Left renal pelvis (tissue), 4 donors: ENCODE data around the gene TJAP1. TPM values are rescaled to one million over a fixed set of nuclear protein-coding genes. Genes with fewer than 3 reads are reported as not detected.
"Not testable (repeated sequence)": the region's sequence is repeated elsewhere in the genome, so short reads cannot be mapped to it uniquely, and the experiment has no call there.

Experiments
- DNase-seq, 4 donors: peaks; one replicate each; pipeline ENCODE4 v3.0.0-alpha.2; 2013; ENCODE audit warnings: low read depth in 4 of 4, low spot score in 3 of 4
- polyA plus RNA-seq, 4 donors: library from polyadenylated mRNA; unstranded; fragments of 120-200 nt; gene quantifications; one replicate each; pipeline ENCODE4 v1.2.1, GENCODE V29; 2013; ENCODE audit not compliant: insufficient read length in 4 of 4

The TJAP1 gene
- polyA plus RNA-seq, 4 donors, result 26.5 to 46.5 (median 33.3) TPM

- DNase-seq, result no peak
These were observed 25.4 kb upstream of the TJAP1 start for GRCh38 chr6:43451939-43452338.

DNA sequence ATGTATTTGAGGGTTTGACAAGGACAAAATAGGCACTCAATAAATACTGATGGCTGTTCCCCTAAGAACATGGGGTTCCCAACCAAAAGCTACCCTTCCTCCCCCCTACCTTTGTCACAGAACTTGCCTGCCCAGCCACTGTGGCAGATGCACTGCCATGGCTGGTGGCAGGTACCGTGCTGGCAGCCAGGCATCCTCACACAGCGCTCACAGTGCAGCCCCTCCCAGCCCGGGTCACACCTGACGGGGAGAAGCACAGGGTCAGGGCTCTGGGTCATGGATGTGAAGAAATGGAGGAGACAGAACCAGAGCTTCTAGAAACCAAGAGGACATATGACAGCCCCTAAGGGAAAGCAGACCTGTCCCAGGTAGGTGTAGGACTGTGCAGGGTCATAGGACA is 24.5 kb upstream of the TJAP1 start:
- no peak for DNase-seq

DNA sequence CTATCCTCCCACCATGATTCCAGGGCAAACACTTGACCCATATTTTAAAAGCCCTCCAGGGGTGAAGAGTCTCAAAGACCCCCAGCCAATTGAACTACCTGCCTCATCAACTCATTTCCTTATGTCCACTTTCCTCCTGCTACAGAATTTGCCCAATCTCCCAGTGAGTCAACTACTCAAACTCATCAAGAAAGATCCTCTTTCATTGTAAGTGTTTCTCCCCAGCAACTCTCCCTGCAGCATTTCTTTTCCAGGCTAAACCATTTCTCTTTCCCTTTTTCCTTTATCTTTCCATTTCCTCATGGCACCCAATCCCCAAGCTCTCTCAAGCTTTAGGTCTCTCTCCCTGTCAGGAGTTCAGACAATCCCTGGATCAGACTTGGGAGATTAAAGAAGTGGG is 23.5 kb upstream of the TJAP1 start:
- no peak for DNase-seq

DNA sequence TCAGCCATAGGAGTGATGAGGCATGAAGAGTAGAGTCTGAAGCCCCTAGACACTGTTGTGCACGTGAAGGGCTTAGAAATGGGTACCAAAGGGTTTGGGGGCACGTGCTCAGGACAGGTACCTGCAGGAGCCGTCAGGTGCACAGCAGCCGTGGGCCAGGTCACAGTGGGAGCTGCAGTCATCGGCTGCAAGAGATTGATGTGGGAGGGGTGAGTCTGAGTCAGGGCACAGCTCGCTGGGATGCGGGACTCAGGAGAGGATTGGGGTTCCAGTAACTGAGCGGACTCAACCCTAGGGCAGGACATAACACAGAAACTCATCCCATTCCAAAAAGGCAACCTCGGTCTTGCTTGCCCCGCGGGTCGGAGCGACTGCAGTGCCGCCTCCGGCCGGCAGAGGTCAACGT is 23.1 kb upstream of the TJAP1 start:
- DNase-seq, result peak in 1 of 4 donors; percentile 63

DNA sequence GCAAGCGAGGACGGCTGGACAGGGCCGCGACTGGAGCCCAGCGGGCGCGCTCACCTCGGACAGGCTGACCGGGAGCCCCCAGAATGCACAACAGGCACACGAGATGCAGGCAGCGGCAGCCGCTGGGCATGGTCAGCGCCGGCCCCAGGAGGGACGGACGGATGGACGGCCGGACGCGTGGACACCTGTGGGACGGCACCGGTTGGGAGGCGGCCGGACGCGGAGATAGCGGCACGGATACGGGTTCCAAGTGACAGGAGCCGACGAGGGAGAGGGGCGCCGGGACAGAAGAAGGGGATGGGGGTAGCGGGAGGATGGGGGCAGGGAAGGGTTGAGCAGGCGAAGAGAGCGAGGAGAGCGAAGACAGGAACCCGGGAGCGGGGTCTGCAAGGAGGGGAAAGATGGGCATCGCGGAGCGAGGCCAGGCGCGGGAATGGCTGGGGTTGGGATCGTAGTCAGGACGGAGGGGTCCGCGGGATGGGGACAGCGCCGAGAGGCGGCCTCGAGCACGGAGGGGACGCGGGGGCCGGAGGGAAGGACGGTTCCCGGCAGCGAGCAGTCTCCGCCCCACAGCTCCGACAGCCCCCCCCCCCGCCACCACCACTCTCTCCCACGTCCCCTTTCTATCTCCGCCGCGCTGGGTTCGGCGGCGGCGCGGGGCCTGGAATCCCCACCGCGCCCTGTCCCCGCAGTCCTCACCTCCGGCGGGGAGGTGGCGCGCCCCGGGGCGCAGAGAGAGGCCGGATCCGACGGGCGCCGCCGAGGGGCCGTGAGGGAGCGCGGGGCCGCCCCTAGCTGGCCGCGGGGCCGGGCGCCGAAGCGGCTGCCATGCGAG is 22.5 kb upstream of the TJAP1 start:
- peak in 3 of 4 donors; percentile 51 to 52 (median 52) for DNase-seq

GRCh38 chr6:43455531-43456428 is 21.6 kb upstream of the TJAP1 start, which contains the start of gene DLK2:
DLK2 (minus strand) TSS chr6:43455548; CDS start chr6:43454825, 723 bp downstream.
- no peak for DNase-seq

DNA sequence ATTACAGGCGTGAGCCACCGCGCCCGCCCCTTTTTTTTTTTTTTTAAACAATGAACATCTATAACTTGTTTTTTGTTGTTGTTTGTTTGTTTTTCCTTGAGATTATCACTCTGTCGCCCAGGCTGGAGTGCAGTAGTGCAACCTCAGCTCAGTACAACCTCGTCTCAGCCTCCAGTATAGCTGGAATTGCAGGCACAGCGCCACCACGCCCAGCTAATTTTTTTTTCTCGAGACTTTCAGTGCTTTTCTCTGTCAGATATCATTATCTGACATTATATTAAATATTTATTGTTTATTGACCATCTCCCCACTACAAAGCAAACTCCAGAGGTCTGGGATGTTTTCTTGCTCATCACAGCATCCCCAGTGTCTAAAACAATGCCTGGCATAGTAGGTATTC is 19.7 kb upstream of the TJAP1 start:
- no peak for DNase-seq

DNA sequence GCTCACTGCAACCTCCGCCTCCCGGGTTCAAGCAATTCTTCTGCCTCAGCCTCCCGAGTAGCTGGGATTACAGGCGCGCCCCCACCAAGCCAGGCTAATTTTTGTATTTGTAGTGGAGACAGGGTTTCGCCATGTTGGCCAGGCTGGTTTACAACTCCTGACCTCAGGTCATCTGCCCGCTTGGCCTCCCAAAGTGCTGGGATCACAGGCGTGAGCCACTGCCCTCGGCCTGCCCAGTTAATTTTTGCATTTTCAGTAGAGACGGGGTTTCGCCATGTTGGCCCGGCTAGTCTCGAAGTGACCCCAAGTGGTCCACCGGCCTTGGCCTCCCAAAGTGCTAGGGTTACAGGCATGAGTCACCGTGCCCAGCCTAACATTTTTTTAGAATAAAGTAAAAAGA is 19.2 kb upstream of the TJAP1 start:
- DNase-seq, result not testable (repeated sequence)

GRCh38 chr6:43459535-43459934 is 17.8 kb upstream of the TJAP1 start:
- no peak for DNase-seq

DNA sequence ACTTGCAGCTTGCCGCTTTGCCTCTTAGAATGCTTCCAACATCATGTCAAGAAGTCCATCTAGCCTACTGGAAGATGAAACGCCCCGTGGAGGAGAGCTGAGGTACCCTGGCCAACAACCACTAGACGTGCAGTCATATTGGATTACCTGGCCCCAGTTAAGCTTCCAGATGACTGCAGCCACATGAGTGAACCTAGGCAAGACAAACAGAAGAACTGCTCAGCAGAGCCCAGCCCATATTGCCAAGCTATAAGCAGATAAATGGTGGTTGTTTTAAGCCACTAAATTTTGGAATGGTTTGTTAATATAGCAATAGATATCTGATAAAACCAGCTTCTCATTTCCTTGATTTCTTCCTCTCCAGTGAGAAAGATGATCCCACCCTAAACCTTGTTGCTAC is 17.3 kb upstream of the TJAP1 start:
- no peak for DNase-seq

DNA sequence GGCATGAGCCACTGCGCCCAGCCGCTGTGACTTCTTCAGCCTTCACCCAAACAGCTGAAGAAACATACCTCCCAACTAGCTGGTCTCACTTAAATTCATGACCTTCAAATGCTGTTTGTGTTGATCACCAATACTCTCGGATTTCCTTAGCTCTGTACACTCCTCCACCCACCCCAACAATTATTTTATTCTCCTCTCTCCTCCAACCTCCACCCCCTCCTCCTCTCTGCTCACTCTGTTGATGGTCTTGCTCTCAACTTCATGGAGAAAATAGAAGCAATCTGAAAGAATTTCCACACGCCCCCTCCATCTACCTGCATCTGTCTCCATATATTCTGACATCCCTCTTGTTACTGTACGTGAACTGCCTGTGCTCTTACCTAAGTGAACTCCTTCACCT is 15.4 kb upstream of the TJAP1 start:
- DNase-seq, result no peak

GRCh38 chr6:43464337-43464736 is 13.0 kb upstream of the TJAP1 start:
- no peak for DNase-seq

- DNase-seq, result no peak
These were observed 11.4 kb upstream of the TJAP1 start for GRCh38 chr6:43465948-43466347.

GRCh38 chr6:43467265-43467664 is 10.1 kb upstream of the TJAP1 start:
- not testable (repeated sequence) for DNase-seq

DNA sequence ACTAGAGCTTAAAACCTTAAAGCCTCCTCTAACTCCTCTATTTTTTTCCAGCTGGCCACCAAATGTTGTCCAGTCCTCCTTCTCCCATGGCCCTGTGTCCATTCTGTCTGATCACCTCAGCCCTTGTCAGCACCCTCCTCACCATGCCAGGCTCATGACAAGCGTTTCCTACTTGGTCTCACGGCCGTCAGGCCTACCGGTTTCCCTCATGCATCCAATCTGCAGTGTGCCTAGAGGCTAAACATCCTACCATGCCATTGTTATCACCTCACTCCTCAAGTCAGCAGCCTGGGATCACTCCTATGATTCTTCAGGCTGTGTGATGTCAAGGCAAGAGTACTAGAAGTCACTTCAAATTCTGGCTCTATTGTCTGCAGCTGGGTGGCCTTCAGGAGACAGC is 9.6 kb upstream of the TJAP1 start:
- no peak for DNase-seq

DNA sequence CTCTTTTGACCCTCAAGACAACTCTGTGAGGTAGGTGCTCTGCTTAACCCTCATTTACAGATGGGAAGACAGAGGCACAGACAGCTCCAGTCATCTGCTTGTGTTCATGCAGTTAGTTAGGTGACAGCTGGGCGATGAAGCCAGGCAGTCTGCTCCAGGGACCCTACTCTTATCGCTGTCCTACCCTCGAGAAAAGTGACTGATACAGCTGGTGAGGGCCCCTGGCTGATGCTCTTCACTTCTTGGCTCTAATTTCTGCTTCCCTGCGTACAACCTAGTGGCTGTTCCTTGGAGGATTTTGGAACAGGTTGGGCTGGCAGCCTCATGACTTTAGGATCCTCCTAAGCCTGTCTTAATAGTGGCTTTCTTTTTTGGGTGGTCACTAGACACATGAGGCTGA is 9.1 kb upstream of the TJAP1 start:
- no peak for DNase-seq

GRCh38 chr6:43468748-43469681 is 8.4 kb upstream of the TJAP1 start:
- DNase-seq, result no peak

DNA sequence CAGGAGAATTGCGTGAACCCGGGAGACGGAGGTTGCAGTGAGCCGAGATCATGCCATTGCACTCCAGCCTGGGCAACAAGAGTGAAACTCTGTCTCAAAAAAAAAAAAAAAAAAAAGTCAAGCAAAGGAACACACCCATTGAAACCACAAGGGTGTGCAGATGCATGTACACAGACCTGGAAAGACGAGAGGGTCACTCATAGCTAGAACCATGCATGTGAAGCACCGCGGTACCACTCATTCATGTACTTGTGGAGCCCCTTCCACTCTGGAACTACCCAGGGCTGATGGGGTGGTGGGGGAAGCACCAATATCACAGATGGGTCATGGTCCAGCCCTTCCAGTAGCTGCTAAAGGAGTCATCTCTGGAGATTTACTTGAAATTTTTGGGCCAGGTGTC is 7.4 kb upstream of the TJAP1 start:
- DNase-seq, result no peak

DNA sequence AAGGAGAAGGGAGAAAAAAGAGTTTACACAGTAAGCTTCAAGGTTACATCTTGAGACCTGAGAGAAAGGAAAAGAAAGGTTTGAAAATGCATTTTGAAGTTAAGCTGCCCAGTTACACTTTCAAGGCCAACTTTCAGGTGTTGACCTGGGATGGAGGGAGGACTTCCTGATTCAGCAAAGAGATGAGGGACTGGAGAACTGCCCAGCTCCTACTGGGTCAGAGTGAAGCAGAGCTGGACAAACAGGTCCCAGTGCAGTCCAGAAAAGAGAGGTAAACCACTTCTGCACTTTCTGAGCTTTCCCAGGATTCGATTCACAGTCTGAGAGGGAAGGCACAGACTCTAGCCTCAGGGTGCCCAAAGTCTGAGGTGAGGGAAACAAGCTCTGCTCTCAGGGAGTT is 6.0 kb upstream of the TJAP1 start:
- no peak for DNase-seq

- DNase-seq, result no peak
These were observed 4.9 kb upstream of the TJAP1 start for GRCh38 chr6:43472515-43472914.

DNA sequence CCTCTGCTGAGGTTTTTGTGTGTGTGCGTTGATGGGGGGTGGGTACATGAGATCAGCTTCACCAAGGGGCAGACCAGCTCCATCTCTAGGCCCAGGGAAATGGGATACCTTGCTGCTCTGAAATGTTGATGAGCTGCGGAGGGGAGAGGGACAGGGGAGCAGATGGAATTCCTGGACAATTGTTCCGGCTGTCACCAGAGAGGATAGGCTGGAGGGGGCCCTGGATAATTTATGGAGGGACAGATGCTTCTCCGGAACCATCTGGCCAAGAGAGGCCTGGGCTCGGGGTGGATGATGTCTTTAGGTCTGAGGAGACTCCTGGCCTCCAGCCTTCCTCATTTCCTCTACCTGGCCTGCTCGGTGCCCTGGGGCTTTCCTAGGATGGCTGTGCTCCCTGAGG is 1.9 kb upstream of the TJAP1 start:
- DNase-seq, result no peak
